Uterus (tissue), 2 donors: ENCODE data around the gene NPAS2.

ENCODE experiments used
- CTCF ChIP-seq, 4 experiments: fragments of 200-600 bp in 2 of 4; fragments of 450-650 bp in 2 of 4; sonication (generic) in 2 of 4; IDR thresholded peaks; one replicate each; pipeline ENCODE4 v1.5.1; 2016 to 2019; ENCODE audit warnings: antibody characterized with exemption in 4 of 4, mild to moderate bottlenecking in 2 of 4, moderate library complexity in 1 of 4
- POLR2A ChIP-seq, 2 donors: fragments of 450-650 bp; IDR thresholded peaks; one replicate each; pipeline ENCODE4 v1.6.1; 2016; ENCODE audit warnings: antibody characterized with exemption in 2 of 2, mild to moderate bottlenecking in 1 of 2, moderate library complexity in 1 of 2

GRCh38 chr2:100831158-100831750 is 11.3 kb downstream of the NPAS2 start:
- no peak for TF ChIP-seq CTCF (IDR thresholded peaks at IDR 0.05)
- no peak for TF ChIP-seq POLR2A (IDR thresholded peaks at IDR 0.05)
